Measurements from ENCODE around the gene GNA15.

- TF ChIP-seq POLR2AphosphoS5 (IDR thresholded peaks at IDR 0.05; ENCODE audit: low read depth): no peak
- no peak for TF ChIP-seq CTCF (IDR thresholded peaks at IDR 0.05; ENCODE audit: insufficient read depth, low read length)
- no peak for TF ChIP-seq GABPA (IDR thresholded peaks at IDR 0.05; ENCODE audit: low read depth)
- no peak for TF ChIP-seq SPI1 (IDR thresholded peaks at IDR 0.05; ENCODE audit: borderline replicate concordance, low read depth)
Measured at GRCh38 chr19:3106509-3107141, 29.2 kb upstream of the GNA15 start.

Data from HL-60 (cell line).